ENCODE results near the gene PADI1.

DNA sequence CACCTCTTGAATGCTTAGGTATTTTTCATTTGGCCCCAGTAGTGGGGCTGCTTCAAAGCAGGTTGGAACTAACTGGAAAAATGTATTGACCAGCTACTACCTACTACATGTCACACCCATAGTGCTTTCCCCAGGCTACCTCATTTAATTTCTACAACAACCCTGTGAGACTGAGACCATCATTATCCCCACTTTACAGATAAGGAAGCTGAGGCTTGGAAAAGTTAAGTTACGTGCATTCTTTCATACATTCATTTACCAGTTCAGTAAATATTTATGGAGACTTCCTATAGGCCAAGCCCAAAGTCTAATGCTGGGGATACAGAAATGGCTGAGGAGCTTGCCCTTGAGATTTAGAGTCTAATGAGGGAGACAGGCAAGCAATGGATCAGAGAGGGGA is 29.5 kb downstream of the PADI1 start:
- TF ChIP-seq, protein P1, sequence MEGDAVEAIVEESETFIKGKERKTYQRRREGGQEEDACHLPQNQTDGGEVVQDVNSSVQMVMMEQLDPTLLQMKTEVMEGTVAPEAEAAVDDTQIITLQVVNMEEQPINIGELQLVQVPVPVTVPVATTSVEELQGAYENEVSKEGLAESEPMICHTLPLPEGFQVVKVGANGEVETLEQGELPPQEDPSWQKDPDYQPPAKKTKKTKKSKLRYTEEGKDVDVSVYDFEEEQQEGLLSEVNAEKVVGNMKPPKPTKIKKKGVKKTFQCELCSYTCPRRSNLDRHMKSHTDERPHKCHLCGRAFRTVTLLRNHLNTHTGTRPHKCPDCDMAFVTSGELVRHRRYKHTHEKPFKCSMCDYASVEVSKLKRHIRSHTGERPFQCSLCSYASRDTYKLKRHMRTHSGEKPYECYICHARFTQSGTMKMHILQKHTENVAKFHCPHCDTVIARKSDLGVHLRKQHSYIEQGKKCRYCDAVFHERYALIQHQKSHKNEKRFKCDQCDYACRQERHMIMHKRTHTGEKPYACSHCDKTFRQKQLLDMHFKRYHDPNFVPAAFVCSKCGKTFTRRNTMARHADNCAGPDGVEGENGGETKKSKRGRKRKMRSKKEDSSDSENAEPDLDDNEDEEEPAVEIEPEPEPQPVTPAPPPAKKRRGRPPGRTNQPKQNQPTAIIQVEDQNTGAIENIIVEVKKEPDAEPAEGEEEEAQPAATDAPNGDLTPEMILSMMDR (IDR thresholded peaks at IDR 0.05) = no peak
- no peak for TF ChIP-seq POLR2A (IDR thresholded peaks at IDR 0.05; ENCODE audit: low read depth)
- no peak for TF ChIP-seq POLR2AphosphoS5 (IDR thresholded peaks at IDR 0.05)
- TF ChIP-seq EP300 (IDR thresholded peaks at IDR 0.05) = no peak
